ENCODE measurements around the gene SUZ12. TPM values are rescaled to one million over a fixed set of nuclear protein-coding genes. Genes with fewer than 3 reads are reported as not detected.
"Not testable (repeated sequence)": the region's sequence is repeated elsewhere in the genome, so short reads cannot be mapped to it uniquely, and the experiment has no call there.

Gene SUZ12
- total and polyA plus RNA-seq, 2 donors from 2014 or later: 10.2 to 23.5 TPM

GRCh38 chr17:32027271-32027670 is 90.5 kb downstream of the SUZ12 start:
- intact Hi-C loops (cut with DNase I); H3K9ac ChIP-seq (ENCODE audit: low read length in 3 of 3); FAIRE-seq; H3K9me3 ChIP-seq (ENCODE audit: control insufficient read depth in 2 of 3, insufficient read depth in 1 of 3, low read length in 3 of 3); H3K36me3 ChIP-seq (ENCODE audit: control insufficient read depth in 2 of 3, insufficient read depth in 3 of 3, low read length in 3 of 3); H3K4me3 ChIP-seq (ENCODE audit: low read length in 3 of 3); DNase-seq; H3K27ac ChIP-seq (ENCODE audit: low read depth in 2 of 2, low read length in 2 of 2); H3K4me1 ChIP-seq (ENCODE audit: control insufficient read depth in 2 of 3, insufficient read depth in 2 of 3, low read depth in 1 of 3, low read length in 3 of 3); H3K27me3 ChIP-seq (ENCODE audit: control insufficient read depth, insufficient read depth, low read length): not testable (repeated sequence)

DNA sequence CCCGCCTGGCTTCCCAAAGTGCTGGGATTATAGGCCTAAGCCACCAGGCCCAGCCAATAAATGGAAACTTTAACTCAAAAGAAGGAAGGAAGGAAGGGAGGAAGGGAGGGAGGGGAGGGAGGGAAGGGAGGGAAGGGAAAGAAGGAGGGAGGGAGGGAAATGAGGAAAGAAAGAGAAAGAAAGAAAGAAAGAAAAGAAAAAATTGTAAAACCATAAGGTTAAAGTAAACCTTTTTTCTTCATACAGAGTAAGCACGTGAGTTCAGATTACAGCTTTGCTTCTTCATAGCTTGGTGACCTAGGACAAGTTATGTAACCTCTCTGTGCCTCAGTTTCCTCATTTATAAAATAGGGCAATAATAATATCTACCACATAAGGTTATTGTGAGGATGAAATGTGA is 96.4 kb downstream of the SUZ12 start:
- no peak overlapping the region for H3K9ac ChIP-seq (ENCODE audit: low read length in 3 of 3)
- H3K36me3 ChIP-seq (ENCODE audit: control insufficient read depth in 2 of 3, insufficient read depth in 3 of 3, low read length in 3 of 3): peaks cover 0 to 2% (median 0%) of the 10 kb centered on the region in 3 donors
- no peaks in the 10 kb centered on the region for H3K9me3 ChIP-seq (ENCODE audit: control insufficient read depth in 2 of 3, insufficient read depth in 1 of 3, low read length in 3 of 3)
- FAIRE-seq (no peak), DNase-seq (no peak)
- H3K27me3 ChIP-seq (ENCODE audit: control insufficient read depth, insufficient read depth, low read length): no peaks in the 10 kb centered on the region
- no peak overlapping the region for H3K4me3 ChIP-seq (ENCODE audit: low read length in 3 of 3)
- H3K4me1 ChIP-seq (ENCODE audit: control insufficient read depth in 2 of 3, insufficient read depth in 2 of 3, low read depth in 1 of 3, low read length in 3 of 3): no peaks in the 10 kb centered on the region
- TF ChIP-seq, protein P1, sequence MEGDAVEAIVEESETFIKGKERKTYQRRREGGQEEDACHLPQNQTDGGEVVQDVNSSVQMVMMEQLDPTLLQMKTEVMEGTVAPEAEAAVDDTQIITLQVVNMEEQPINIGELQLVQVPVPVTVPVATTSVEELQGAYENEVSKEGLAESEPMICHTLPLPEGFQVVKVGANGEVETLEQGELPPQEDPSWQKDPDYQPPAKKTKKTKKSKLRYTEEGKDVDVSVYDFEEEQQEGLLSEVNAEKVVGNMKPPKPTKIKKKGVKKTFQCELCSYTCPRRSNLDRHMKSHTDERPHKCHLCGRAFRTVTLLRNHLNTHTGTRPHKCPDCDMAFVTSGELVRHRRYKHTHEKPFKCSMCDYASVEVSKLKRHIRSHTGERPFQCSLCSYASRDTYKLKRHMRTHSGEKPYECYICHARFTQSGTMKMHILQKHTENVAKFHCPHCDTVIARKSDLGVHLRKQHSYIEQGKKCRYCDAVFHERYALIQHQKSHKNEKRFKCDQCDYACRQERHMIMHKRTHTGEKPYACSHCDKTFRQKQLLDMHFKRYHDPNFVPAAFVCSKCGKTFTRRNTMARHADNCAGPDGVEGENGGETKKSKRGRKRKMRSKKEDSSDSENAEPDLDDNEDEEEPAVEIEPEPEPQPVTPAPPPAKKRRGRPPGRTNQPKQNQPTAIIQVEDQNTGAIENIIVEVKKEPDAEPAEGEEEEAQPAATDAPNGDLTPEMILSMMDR (IDR thresholded peaks at IDR 0.05; ENCODE audit: borderline replicate concordance, extremely low read depth, insufficient read depth): no peak
- intact Hi-C loops (cut with DNase I): no loop called here
- H3K27ac ChIP-seq (ENCODE audit: low read depth in 2 of 2, low read length in 2 of 2): no peak overlapping the region

GRCh38 chr17:32033812-32034211 is 97.0 kb downstream of the SUZ12 start:
- H3K27ac ChIP-seq (ENCODE audit: low read depth in 2 of 2, low read length in 2 of 2); intact Hi-C loops (cut with DNase I); H3K9me3 ChIP-seq (ENCODE audit: control insufficient read depth in 2 of 3, insufficient read depth in 1 of 3, low read length in 3 of 3); DNase-seq; H3K4me1 ChIP-seq (ENCODE audit: control insufficient read depth in 2 of 3, insufficient read depth in 2 of 3, low read depth in 1 of 3, low read length in 3 of 3); FAIRE-seq; H3K4me3 ChIP-seq (ENCODE audit: low read length in 3 of 3); H3K27me3 ChIP-seq (ENCODE audit: control insufficient read depth, insufficient read depth, low read length); H3K36me3 ChIP-seq (ENCODE audit: control insufficient read depth in 2 of 3, insufficient read depth in 3 of 3, low read length in 3 of 3); H3K9ac ChIP-seq (ENCODE audit: low read length in 3 of 3): not testable (repeated sequence)

DNA sequence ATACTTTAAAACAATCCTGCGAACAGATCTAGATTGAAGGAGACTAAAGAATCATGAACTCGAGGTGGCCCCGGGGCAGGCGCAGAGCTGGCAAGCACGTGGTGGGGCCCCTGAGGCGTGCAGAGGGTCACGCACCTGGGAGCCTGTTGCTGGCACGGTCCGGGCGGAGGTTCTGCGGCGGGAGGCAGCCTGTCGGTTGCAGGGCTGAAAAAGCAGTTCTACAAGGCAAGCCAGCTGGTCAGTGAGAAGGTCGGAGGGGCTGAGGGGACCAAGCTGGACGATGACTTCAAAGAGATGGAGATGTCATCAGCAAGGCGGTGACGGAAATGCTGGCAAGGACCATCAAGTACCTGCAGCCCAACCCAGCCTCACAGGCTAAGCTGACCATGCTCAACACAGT is 103.4 kb downstream of the SUZ12 start:
- H3K27me3 ChIP-seq (ENCODE audit: control insufficient read depth, insufficient read depth, low read length); H3K9me3 ChIP-seq (ENCODE audit: control insufficient read depth in 2 of 3, insufficient read depth in 1 of 3, low read length in 3 of 3); H3K4me3 ChIP-seq (ENCODE audit: low read length in 3 of 3); FAIRE-seq; intact Hi-C loops (cut with DNase I); H3K36me3 ChIP-seq (ENCODE audit: control insufficient read depth in 2 of 3, insufficient read depth in 3 of 3, low read length in 3 of 3); H3K9ac ChIP-seq (ENCODE audit: low read length in 3 of 3); H3K27ac ChIP-seq (ENCODE audit: low read depth in 2 of 2, low read length in 2 of 2); DNase-seq; H3K4me1 ChIP-seq (ENCODE audit: control insufficient read depth in 2 of 3, insufficient read depth in 2 of 3, low read depth in 1 of 3, low read length in 3 of 3): not testable (repeated sequence)

DNA sequence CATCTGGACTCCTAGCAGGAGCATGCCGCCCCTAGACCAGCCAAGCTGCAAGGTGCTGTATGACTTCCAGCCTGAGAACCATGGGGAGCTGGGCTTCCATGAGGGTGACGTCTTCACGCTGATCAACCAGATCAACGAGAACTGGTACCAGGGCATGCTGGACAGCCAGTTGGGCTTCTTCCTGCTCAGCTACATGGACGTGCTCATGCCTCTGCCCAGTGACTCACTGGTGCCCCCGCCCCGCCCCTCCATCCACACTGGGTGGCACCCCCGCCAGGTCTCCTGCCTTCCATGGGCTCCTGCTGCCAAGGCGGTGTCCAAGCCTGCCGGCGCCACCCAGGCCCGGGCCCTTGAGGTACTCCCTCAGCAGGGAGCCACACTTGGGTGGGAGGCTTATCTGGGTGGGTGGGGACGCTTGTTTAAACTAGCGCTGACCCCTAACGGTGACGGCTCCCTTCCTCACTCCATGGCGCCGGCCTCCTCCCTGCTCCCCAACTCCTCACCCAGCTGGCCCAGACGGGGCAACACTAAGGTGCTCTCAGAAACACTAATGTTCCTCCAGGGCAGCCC is 104.6 kb downstream of the SUZ12 start:
- H3K27me3 ChIP-seq (ENCODE audit: control insufficient read depth, insufficient read depth, low read length); H3K4me3 ChIP-seq (ENCODE audit: low read length in 3 of 3); H3K9me3 ChIP-seq (ENCODE audit: control insufficient read depth in 2 of 3, insufficient read depth in 1 of 3, low read length in 3 of 3); FAIRE-seq; H3K9ac ChIP-seq (ENCODE audit: low read length in 3 of 3); DNase-seq; H3K4me1 ChIP-seq (ENCODE audit: control insufficient read depth in 2 of 3, insufficient read depth in 2 of 3, low read depth in 1 of 3, low read length in 3 of 3); intact Hi-C loops (cut with DNase I); H3K36me3 ChIP-seq (ENCODE audit: control insufficient read depth in 2 of 3, insufficient read depth in 3 of 3, low read length in 3 of 3); H3K27ac ChIP-seq (ENCODE audit: low read depth in 2 of 2, low read length in 2 of 2): not testable (repeated sequence)

GRCh38 chr17:32042266-32042665 is 105.5 kb downstream of the SUZ12 start:
- H3K4me1 ChIP-seq (ENCODE audit: control insufficient read depth in 2 of 3, insufficient read depth in 2 of 3, low read depth in 1 of 3, low read length in 3 of 3); H3K4me3 ChIP-seq (ENCODE audit: low read length in 3 of 3); H3K27ac ChIP-seq (ENCODE audit: low read depth in 2 of 2, low read length in 2 of 2); intact Hi-C loops (cut with DNase I); FAIRE-seq; H3K9ac ChIP-seq (ENCODE audit: low read length in 3 of 3); H3K36me3 ChIP-seq (ENCODE audit: control insufficient read depth in 2 of 3, insufficient read depth in 3 of 3, low read length in 3 of 3); H3K27me3 ChIP-seq (ENCODE audit: control insufficient read depth, insufficient read depth, low read length); DNase-seq; H3K9me3 ChIP-seq (ENCODE audit: control insufficient read depth in 2 of 3, insufficient read depth in 1 of 3, low read length in 3 of 3): not testable (repeated sequence)

- H3K9me3 ChIP-seq (ENCODE audit: control insufficient read depth in 2 of 3, insufficient read depth in 1 of 3, low read length in 3 of 3); DNase-seq; intact Hi-C loops (cut with DNase I); H3K27ac ChIP-seq (ENCODE audit: low read depth in 2 of 2, low read length in 2 of 2); FAIRE-seq; H3K27me3 ChIP-seq (ENCODE audit: control insufficient read depth, insufficient read depth, low read length); H3K9ac ChIP-seq (ENCODE audit: low read length in 3 of 3); H3K36me3 ChIP-seq (ENCODE audit: control insufficient read depth in 2 of 3, insufficient read depth in 3 of 3, low read length in 3 of 3); H3K4me1 ChIP-seq (ENCODE audit: control insufficient read depth in 2 of 3, insufficient read depth in 2 of 3, low read depth in 1 of 3, low read length in 3 of 3); H3K4me3 ChIP-seq (ENCODE audit: low read length in 3 of 3): not testable (repeated sequence)
These were observed 108.8 kb downstream of the SUZ12 start for GRCh38 chr17:32045611-32046010.

GRCh38 chr17:32047663-32048062 is 110.9 kb downstream of the SUZ12 start:
- H3K9ac ChIP-seq (ENCODE audit: low read length in 3 of 3); H3K9me3 ChIP-seq (ENCODE audit: control insufficient read depth in 2 of 3, insufficient read depth in 1 of 3, low read length in 3 of 3); H3K4me3 ChIP-seq (ENCODE audit: low read length in 3 of 3); H3K27ac ChIP-seq (ENCODE audit: low read depth in 2 of 2, low read length in 2 of 2); H3K36me3 ChIP-seq (ENCODE audit: control insufficient read depth in 2 of 3, insufficient read depth in 3 of 3, low read length in 3 of 3); H3K27me3 ChIP-seq (ENCODE audit: control insufficient read depth, insufficient read depth, low read length); FAIRE-seq; intact Hi-C loops (cut with DNase I); DNase-seq; H3K4me1 ChIP-seq (ENCODE audit: control insufficient read depth in 2 of 3, insufficient read depth in 2 of 3, low read depth in 1 of 3, low read length in 3 of 3): not testable (repeated sequence)
